Ishikawa (cell line): ENCODE measurements around the gene TXNRD1.

Experiments used
- CEBPB ChIP-seq: IDR thresholded peaks from 2 replicates; pipeline ENCODE4 v1.6.1; 2012
- EGR1 ChIP-seq: IDR thresholded peaks from 2 replicates; pipeline ENCODE4 v1.6.1; 2012
- EP300 ChIP-seq: IDR thresholded peaks from 2 replicates; pipeline ENCODE4 v1.6.1; 2012; ENCODE audit warnings: borderline replicate concordance
- FOXM1 ChIP-seq: IDR thresholded peaks from 2 replicates; pipeline ENCODE4 v1.6.1; 2012; ENCODE audit warnings: low read depth, borderline replicate concordance
- MAX ChIP-seq: IDR thresholded peaks from 2 replicates; pipeline ENCODE4 v1.6.1; 2012
- TAF1 ChIP-seq: IDR thresholded peaks from 2 replicates; pipeline ENCODE4 v1.6.1; 2012; ENCODE audit warnings: low read depth, mild to moderate bottlenecking
- TCF12 ChIP-seq: IDR thresholded peaks from 2 replicates; pipeline ENCODE4 v1.6.1; 2012; ENCODE audit warnings: low read depth
- TEAD4 ChIP-seq: IDR thresholded peaks from 2 replicates; pipeline ENCODE4 v1.6.1; 2012
- YY1 ChIP-seq: IDR thresholded peaks from 2 replicates; pipeline ENCODE4 v1.6.1; 2012; ENCODE audit warnings: low read depth
- ZBTB7A ChIP-seq: IDR thresholded peaks from 2 replicates; pipeline ENCODE4 v1.6.1; 2012; ENCODE audit warnings: low read depth
- TF ChIP-seq, protein P1 (sequence below): IDR thresholded peaks from 2 replicates; pipeline ENCODE4 v1.6.1; 2012; ENCODE audit warnings: low read depth, mild to moderate bottlenecking
- TF ChIP-seq, protein P2 (sequence below): IDR thresholded peaks from 2 replicates; pipeline ENCODE4 v1.6.1; 2012

GRCh38 chr12:104250366-104251125 lies 35.0 kb downstream of the TXNRD1 start:
- TF ChIP-seq, protein P1, sequence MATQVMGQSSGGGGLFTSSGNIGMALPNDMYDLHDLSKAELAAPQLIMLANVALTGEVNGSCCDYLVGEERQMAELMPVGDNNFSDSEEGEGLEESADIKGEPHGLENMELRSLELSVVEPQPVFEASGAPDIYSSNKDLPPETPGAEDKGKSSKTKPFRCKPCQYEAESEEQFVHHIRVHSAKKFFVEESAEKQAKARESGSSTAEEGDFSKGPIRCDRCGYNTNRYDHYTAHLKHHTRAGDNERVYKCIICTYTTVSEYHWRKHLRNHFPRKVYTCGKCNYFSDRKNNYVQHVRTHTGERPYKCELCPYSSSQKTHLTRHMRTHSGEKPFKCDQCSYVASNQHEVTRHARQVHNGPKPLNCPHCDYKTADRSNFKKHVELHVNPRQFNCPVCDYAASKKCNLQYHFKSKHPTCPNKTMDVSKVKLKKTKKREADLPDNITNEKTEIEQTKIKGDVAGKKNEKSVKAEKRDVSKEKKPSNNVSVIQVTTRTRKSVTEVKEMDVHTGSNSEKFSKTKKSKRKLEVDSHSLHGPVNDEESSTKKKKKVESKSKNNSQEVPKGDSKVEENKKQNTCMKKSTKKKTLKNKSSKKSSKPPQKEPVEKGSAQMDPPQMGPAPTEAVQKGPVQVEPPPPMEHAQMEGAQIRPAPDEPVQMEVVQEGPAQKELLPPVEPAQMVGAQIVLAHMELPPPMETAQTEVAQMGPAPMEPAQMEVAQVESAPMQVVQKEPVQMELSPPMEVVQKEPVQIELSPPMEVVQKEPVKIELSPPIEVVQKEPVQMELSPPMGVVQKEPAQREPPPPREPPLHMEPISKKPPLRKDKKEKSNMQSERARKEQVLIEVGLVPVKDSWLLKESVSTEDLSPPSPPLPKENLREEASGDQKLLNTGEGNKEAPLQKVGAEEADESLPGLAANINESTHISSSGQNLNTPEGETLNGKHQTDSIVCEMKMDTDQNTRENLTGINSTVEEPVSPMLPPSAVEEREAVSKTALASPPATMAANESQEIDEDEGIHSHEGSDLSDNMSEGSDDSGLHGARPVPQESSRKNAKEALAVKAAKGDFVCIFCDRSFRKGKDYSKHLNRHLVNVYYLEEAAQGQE, result no peak
- TF ChIP-seq CEBPB, result no peak
- TF ChIP-seq, protein P2, sequence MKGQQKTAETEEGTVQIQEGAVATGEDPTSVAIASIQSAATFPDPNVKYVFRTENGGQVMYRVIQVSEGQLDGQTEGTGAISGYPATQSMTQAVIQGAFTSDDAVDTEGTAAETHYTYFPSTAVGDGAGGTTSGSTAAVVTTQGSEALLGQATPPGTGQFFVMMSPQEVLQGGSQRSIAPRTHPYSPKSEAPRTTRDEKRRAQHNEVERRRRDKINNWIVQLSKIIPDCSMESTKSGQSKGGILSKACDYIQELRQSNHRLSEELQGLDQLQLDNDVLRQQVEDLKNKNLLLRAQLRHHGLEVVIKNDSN, result no peak
- TF ChIP-seq ZBTB7A, result no peak
- TF ChIP-seq EP300, result no peak
- no peak for TF ChIP-seq TAF1
- TF ChIP-seq TEAD4, result no peak
- no peak for TF ChIP-seq MAX
- no peak for TF ChIP-seq EGR1
- no peak for TF ChIP-seq YY1
- no peak for TF ChIP-seq FOXM1
- no peak for TF ChIP-seq TCF12
